RWPE1 (cell line): ENCODE measurements around the gene PZP.
"Not testable (repeated sequence)": the region's sequence is repeated elsewhere in the genome, so short reads cannot be mapped to it uniquely, and the experiment has no call there.

Experiments
- CTCF ChIA-PET: fragments of 350-600 bp; sonication (Branson Sonifier 250); formaldehyde crosslinking; extraction: SDS; loops from one replicate; lab custom pipeline; 2021; lab: Yijun Ruan, JAX
- POLR2A ChIA-PET: fragments of 400-600 bp; formaldehyde crosslinking; extraction: SDS; loops from one replicate; lab custom pipeline; 2020; ENCODE audit warnings: antibody characterized with exemption; ENCODE audit not compliant: low non-redundant PET; lab: Yijun Ruan, JAX
- DNase-seq: peaks from one replicate; pipeline ENCODE4 v3.0.0; 2012; ENCODE audit warnings: low spot score
- H3K27ac ChIP-seq: fragments of 450-650 bp; 2 replicates; pipeline ENCODE4 v1.5.1; 2017
- CTCF ChIP-seq: fragments of 450-650 bp; conservative IDR thresholded peaks from 2 replicates; pipeline ENCODE4 v1.5.1; 2017; ENCODE audit warnings: low read depth, mild to moderate bottlenecking

The PZP gene

GRCh38 chr12:9204380-9204779 is 3.8 kb downstream of the PZP start:
- H3K27ac ChIP-seq: no peak overlapping the region
- TF ChIP-seq CTCF: no peak
- POLR2A ChIA-PET: no interaction called here
- CTCF ChIA-PET: no interaction called here
- DNase-seq: no peak

- DNase-seq: no peak
- no peak for TF ChIP-seq CTCF
- ChIA-PET POLR2A (no interaction called here), CTCF (no interaction called here)
- no peak overlapping the region for H3K27ac ChIP-seq
Measured at GRCh38 chr12:9198012-9198411, 10.2 kb downstream of the PZP start.

- ChIA-PET POLR2A (no interaction called here), CTCF (no interaction called here)
- H3K27ac ChIP-seq: no peak overlapping the region
- TF ChIP-seq CTCF: no peak
- DNase-seq: no peak
Measured at GRCh38 chr12:9184276-9184675, 23.9 kb downstream of the PZP start.

- no peak overlapping the region for H3K27ac ChIP-seq
- no peak for DNase-seq
- CTCF ChIA-PET: no interaction called here
- POLR2A ChIA-PET: no interaction called here
- no peak for TF ChIP-seq CTCF
Measured at GRCh38 chr12:9180810-9181209, 27.4 kb downstream of the PZP start.

- no peak for DNase-seq
- H3K27ac ChIP-seq: no peak overlapping the region
- no peak for TF ChIP-seq CTCF
- CTCF ChIA-PET: no interaction called here
- POLR2A ChIA-PET: no interaction called here
Measured at GRCh38 chr12:9179781-9180180, 28.4 kb downstream of the PZP start.

- TF ChIP-seq CTCF: no peak
- ChIA-PET POLR2A (no interaction called here), CTCF (no interaction called here)
- no peak for DNase-seq
- no peak overlapping the region for H3K27ac ChIP-seq
Measured at GRCh38 chr12:9169979-9170634, 38.1 kb downstream of the PZP start.

GRCh38 chr12:9167345-9167744 is 40.9 kb downstream of the PZP start:
- POLR2A ChIA-PET, H3K27ac ChIP-seq, DNase-seq, CTCF ChIA-PET: not testable (repeated sequence)
